GM18909 (cell line): ENCODE results near the gene CHAC1.
"Not testable (repeated sequence)": the region's sequence is repeated elsewhere in the genome, so short reads cannot be mapped to it uniquely, and the experiment has no call there.

Experiments used
- ATAC-seq: cut with Tn5 transposase; IDR thresholded peaks from one replicate; pipeline ENCODE4 v1.9.1; 2021; ENCODE audit warnings: mild to moderate bottlenecking; ENCODE audit not compliant: unreplicated experiment, poor library complexity

The CHAC1 gene

GRCh38 chr15:40936709-40937666 is 16.3 kb upstream of the CHAC1 start:
- ATAC-seq, result no peak

GRCh38 chr15:40937762-40938535 is 15.3 kb upstream of the CHAC1 start:
- no peak for ATAC-seq

GRCh38 chr15:40938536-40938870 is 14.8 kb upstream of the CHAC1 start:
- ATAC-seq, result no peak

- no peak for ATAC-seq
Observed at GRCh38 chr15:40940296-40940801, 12.9 kb upstream of the CHAC1 start.

- no peak for ATAC-seq
Observed at GRCh38 chr15:40941068-40941527, 12.2 kb upstream of the CHAC1 start.

- ATAC-seq, result peak; percentile 75
Observed at GRCh38 chr15:40941528-40942336, 11.5 kb upstream of the CHAC1 start.

GRCh38 chr15:40942337-40942854 is 10.9 kb upstream of the CHAC1 start:
- ATAC-seq, result no peak

- no peak for ATAC-seq
Observed at GRCh38 chr15:40942878-40943277, 10.4 kb upstream of the CHAC1 start.

- ATAC-seq, result no peak
Observed at GRCh38 chr15:40943764-40944365, 9.4 kb upstream of the CHAC1 start.

- ATAC-seq, result no peak
Observed at GRCh38 chr15:40944510-40945296, 8.6 kb upstream of the CHAC1 start.

- no peak for ATAC-seq
Observed at GRCh38 chr15:40948706-40949473, 4.4 kb upstream of the CHAC1 start.

- no peak for ATAC-seq
Observed at GRCh38 chr15:40949756-40950207, 3.5 kb upstream of the CHAC1 start.

- no peak for ATAC-seq
Observed at GRCh38 chr15:40951764-40952163, 1.5 kb upstream of the CHAC1 start.

- peak; percentile 14 for ATAC-seq
Observed at GRCh38 chr15:40952301-40952900, 870 bp upstream of the CHAC1 start.

- no peak for ATAC-seq
Observed at GRCh38 chr15:40953713-40954074, 423 bp downstream of the CHAC1 start.

GRCh38 chr15:40954158-40954848 is 1.0 kb downstream of the CHAC1 start:
- ATAC-seq, result not testable (repeated sequence)
